ENCODE data around the gene ANGPTL8.

Gene ANGPTL8

GRCh38 chr19:11264452-11265176, 25.2 kb downstream of the ANGPTL8 start:
- DNase-seq: no peak

GRCh38 chr19:11265177-11265784, 25.9 kb downstream of the ANGPTL8 start:
- no peak for DNase-seq

- no peak for DNase-seq
These were observed 26.4 kb downstream of the ANGPTL8 start for GRCh38 chr19:11265785-11266236.

- no peak for DNase-seq
These were observed 28.1 kb downstream of the ANGPTL8 start for GRCh38 chr19:11267316-11268085.

- no peak for DNase-seq
These were observed 29.4 kb downstream of the ANGPTL8 start for GRCh38 chr19:11268783-11269267.

- DNase-seq: no peak
These were observed 30.0 kb downstream of the ANGPTL8 start for GRCh38 chr19:11269408-11269807.

- DNase-seq: no peak
These were observed 33.9 kb downstream of the ANGPTL8 start for GRCh38 chr19:11273296-11273695.

- DNase-seq: no peak
These were observed 34.6 kb downstream of the ANGPTL8 start for GRCh38 chr19:11273989-11274388.

- no peak for DNase-seq
These were observed 35.2 kb downstream of the ANGPTL8 start for GRCh38 chr19:11274533-11275086.

GRCh38 chr19:11278670-11279069, 39.3 kb downstream of the ANGPTL8 start:
- no peak for DNase-seq

GRCh38 chr19:11279505-11280236, 40.3 kb downstream of the ANGPTL8 start:
- DNase-seq: no peak

GRCh38 chr19:11281356-11282049, 42.1 kb downstream of the ANGPTL8 start:
- DNase-seq: no peak

GRCh38 chr19:11284515-11284914, 45.1 kb downstream of the ANGPTL8 start:
- DNase-seq: no peak

- no peak for DNase-seq
These were observed 47.0 kb downstream of the ANGPTL8 start for GRCh38 chr19:11286312-11286974.

GRCh38 chr19:11288349-11288748, 48.9 kb downstream of the ANGPTL8 start:
- no peak for DNase-seq

- DNase-seq: no peak
These were observed 50.8 kb downstream of the ANGPTL8 start for GRCh38 chr19:11290256-11290655.

- DNase-seq: no peak
These were observed 52.0 kb downstream of the ANGPTL8 start for GRCh38 chr19:11291415-11291814.

All from cerebellar nuclear complex (tissue), 1 donor.